HG03520 (cell line): ENCODE data around the gene MFAP4.

ENCODE experiments used
- ATAC-seq: cut with Tn5 transposase; IDR thresholded peaks from one replicate; pipeline ENCODE4 v1.9.1; 2021; ENCODE audit warnings: mild to moderate bottlenecking, moderate library complexity; ENCODE audit not compliant: unreplicated experiment

MFAP4 gene

DNA sequence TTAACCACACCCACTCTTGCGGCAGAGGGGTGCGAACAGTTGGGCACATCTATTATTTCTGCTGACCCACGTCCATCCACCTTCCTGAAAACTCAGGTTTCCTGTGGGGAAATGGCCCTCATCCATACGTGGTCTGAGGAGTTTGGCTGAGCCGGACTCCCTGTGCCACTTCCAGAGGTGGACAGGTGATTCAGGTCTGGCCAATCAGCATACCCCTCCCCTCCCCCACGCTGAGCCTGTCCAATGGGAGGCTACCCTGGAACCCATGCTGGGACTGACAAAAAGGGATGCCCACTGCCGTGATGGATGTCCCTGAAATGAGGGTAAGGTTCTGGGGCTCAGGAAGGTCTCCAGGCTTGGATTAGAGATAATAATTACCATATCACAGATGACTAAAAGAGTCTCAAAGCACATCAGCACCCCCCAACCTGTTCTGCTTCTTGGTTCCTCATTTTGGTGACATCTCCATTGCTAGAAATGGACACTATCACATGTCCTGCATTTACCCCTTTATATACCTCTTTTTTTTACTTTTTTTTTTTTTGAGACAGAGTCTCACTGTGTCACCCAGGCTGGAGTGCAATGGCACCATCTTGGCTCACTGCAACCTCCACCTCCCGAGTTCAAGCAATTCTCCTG lies 14.0 kb downstream of the MFAP4 start:
- no peak for ATAC-seq

- no peak for ATAC-seq
Observed at GRCh38 chr17:19372439-19372838, 14.6 kb downstream of the MFAP4 start.

DNA sequence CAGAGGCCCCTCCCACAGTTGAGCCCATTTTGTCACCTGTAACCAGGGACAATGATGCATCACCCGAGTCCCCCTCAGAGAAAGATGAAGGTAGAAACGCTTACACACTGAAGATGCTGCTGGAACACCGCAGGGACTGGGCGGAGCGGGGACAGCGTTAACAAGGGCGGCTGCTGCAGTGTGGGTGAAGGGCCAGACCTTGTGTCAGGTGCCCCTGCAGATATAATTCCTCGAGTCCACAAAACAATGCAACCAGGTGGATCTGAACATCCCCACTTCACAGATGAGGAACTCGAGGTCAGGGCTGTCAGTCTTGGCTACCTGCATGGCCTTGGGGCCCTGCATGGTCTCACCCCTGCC lies 15.0 kb downstream of the MFAP4 start:
- ATAC-seq: no peak

GRCh38 chr17:19371259-19372010 lies 15.6 kb downstream of the MFAP4 start:
- no peak for ATAC-seq

DNA sequence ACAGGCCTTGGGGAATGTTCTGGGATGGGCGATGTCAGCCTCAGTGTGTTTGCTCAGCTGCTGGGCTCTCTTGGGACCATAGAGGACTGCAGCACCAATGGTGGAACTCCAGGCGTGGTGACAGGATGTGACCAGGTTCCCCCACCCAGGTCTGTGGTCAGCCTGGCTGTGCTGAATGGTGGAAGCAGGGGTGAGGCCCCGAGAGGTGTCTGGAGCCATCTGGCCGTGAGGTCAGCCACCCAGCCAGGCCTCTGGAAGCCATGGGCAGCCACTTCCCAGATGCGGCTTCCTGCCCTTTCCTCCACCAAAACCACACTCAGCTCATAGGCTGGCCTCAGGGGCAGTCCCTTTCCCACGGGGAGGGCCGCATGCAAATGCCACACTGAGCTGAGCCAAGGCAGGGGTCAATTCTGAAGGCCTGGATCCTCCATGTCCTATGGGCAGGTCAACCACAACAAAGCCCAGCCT lies 16.5 kb downstream of the MFAP4 start:
- no peak for ATAC-seq

GRCh38 chr17:19369846-19370492 lies 17.0 kb downstream of the MFAP4 start:
- ATAC-seq: no peak

DNA sequence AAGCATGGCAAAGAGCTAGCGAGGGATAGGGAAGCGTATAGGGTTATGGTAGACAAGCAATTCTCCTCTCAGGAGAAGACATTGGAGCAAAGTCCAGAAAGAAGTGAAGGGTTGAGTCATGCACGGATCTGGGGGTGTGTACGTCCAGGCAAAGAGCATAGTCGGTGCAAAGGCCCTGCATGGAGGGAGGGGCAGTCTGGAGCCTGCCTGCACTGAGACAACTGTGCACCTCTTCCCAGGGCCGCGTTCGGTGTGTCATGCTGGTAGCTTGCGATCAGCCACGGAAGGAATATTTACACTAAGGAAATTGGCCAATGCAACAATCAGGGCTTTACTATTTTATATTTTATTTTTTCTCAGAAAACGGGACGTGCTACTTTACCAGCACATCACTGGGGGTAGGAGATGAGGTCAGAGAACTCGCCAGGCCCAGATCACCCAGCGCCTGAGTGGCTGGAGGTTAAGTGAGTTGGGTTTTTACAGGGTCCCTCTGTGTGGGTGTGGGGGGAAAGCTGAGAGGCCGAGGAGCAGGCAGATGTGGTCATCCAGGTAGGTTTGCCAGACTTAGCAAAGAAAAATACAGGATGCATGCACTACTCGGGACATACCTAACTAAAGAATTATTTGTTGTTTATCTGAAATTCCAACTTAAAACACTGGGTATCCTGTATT lies 17.7 kb downstream of the MFAP4 start:
- no peak for ATAC-seq

- ATAC-seq: no peak
Observed at GRCh38 chr17:19368229-19368628, 18.8 kb downstream of the MFAP4 start.

GRCh38 chr17:19366637-19366972 lies 20.4 kb downstream of the MFAP4 start:
- ATAC-seq: no peak

- no peak for ATAC-seq
Observed at GRCh38 chr17:19365833-19366636, 21.0 kb downstream of the MFAP4 start.

DNA sequence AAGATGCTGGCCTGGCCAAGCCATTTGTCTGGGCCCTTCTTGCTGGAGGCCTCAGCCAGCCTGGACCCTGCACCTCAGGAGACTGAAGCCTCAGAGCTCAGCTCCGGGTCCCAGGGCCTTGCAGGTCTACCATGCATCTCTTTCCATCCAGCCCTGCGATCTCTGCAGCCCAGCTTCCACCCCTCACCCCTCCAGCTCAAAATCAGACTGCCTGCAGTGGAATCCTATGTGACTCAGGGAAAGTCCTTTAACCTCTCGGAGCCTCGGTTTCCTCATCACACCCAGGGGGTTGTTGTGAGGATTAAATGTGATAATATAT lies 21.5 kb downstream of the MFAP4 start:
- no peak for ATAC-seq

DNA sequence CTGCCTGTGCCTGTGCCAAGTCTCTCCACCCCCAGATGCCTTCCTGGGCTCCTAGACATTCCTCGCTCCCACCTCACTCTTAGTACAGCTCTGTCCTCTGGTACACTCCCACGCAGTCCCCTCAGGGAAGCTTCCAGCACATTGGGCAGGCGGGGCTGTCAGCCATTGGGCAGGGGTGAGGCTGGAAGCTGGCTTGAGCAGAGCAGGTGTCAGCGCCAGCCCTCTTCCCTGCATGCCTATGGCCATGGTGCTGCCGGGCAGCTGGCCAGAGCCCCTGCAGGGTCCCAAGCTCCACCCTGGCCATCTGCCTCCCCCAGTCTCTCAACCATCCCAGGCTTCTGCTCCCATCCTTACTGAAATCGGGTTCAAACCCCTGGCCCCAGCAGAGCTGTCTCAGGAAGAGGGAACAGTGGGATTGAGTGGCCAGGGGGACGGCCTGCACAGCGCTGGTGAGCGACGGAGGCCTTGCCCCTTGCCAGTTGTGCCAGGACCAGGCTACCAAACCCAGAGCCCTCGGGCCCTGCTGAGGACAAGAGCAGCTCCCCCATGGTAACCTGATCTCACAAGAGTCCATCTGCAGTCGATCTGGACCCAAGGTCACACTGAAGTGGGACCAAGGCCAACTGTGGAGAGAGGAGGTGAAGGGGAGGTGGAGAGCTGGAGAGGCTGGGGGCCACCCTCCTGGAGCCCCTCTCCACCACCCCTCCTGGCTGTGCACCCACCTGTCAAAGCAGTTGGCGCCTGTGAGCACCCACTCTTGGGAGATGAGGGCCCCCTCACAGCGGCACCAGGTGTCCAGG lies 22.1 kb downstream of the MFAP4 start:
- no peak for ATAC-seq

DNA sequence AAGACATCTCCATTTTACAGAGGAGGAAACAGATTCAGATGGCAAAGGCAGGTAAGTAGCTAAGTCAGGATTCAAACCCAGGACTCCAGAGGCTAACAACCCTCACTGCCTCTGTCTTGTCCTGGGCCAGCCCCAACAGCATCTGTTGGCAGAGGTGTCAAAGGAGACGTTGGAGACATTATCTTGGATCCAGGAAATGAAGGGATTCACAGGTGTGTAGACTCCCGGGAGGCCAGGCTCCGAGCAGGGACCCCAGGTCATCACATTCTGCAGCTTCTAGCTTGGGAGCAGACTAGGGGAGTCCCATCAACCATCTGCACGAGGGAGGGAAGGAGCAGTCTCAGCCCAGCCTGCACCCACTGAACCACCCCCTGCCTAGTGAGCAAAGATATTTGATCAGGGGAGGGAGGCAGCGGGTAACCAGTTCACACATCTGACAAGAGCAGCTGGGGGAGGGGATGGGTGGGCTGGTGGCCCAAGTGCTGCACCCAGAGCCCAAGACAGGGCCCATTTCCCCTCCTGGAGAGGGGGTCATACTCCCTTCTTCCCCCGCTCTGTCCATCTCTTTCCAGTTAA lies 23.4 kb downstream of the MFAP4 start:
- no peak for ATAC-seq

GRCh38 chr17:19363114-19363438 lies 23.9 kb downstream of the MFAP4 start:
- ATAC-seq: no peak

DNA sequence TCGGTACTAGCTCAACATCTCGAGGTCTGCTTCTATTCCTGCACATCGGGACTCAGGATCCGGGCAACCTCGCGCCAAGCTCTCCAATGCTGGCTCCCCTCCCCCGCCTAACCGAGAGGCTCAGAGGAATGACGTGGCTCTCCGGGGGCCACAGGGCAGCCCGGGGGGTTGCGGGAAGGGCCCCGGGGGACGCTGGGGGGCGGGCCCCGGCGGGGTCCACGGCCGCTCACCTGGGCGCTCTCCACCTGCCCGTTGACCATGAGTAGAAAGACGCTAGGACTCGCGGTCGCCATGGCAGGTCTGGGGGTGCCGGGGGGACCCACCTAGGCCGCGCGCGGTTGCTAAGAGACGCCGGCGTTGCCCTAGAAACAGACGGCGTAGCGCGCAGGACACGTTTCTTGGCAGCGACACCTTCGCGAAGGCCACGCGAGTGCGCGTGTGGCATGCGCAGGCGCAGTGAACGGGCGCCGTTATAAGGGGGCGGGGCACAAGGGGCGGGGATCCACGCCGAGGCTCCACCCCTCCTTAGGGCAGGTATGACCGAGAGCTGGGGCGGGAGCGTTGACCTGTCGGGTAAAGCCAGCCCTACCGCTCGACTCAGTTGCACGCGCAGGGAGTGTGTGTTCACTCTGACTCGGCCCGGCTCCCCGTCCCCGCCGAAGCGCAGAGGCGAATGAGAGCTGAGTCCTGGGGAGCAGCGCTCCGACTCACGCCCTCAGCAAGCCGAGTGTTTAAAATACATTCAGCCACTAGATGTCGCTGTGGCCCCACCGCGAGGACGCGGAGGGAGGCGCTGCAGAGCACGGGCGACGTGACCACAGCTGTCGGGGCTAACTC lies 24.5 kb downstream of the MFAP4 start, which contains the start of gene B9D1:
Gene B9D1 (minus strand): TSS at position 447 of the 837 bp plus-strand sequence. CDS start 154 bp downstream, at position 293.
- ATAC-seq: peak; percentile 71

- ATAC-seq: no peak
Observed at GRCh38 chr17:19361944-19362276, 25.1 kb downstream of the MFAP4 start.

DNA sequence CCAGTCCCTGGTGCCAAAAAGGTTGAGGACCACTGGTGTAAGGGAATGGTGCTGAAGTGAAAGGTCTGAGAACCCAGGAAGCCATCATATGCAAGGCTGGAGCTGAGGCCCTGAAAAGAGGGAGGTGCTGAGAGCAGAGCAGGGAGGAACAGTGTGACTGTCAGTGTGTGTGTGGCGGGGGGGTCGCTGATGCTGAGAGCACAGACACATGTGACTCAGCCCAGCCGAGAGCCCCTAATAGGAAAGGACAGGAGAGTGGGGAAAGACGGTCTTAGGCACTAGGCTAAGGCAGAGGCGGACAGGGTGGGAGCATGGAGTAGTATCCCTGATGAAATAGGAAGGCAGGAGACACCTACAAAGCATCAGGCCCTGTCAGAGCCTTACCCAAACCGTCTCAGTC lies 25.7 kb downstream of the MFAP4 start:
- ATAC-seq: no peak

DNA sequence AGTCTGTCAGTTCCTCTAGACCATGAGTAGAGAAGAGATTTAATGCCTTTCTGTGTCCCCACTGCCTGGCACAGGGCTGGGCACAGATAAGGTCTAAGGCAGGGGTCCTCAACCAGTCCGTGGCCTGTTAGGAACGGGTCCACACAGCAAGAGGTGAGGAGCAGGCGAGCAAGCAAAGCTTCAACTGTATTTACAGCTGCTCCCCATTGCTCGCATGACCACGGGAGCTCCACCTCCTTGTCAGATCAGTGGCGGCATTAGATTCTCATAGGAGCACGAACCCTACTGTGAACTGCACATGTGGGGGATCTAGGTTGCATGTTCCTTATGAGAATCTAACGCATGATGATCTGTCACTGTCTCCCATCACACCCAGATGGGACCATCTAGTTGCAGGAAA lies 26.2 kb downstream of the MFAP4 start:
- no peak for ATAC-seq

- ATAC-seq: no peak
Observed at GRCh38 chr17:19359856-19360255, 27.1 kb downstream of the MFAP4 start.
